Endothelial cell of umbilical vein (primary cell): ENCODE results near the gene MICB.

Source experiments
- EZH2 ChIP-seq: IDR thresholded peaks from 2 replicates; pipeline ENCODE4 v1.6.1; 2012; ENCODE audit warnings: borderline replicate concordance, low read depth, mild to moderate bottlenecking, moderate library complexity, low read length, inconsistent platforms; ENCODE audit not compliant: severe bottlenecking
- FOS ChIP-seq: IDR thresholded peaks from 2 replicates; pipeline ENCODE4 v1.6.1; 2011; ENCODE audit warnings: mild to moderate bottlenecking, low read length, moderate library complexity, borderline replicate concordance; ENCODE audit not compliant: insufficient read depth
- GATA2 ChIP-seq: IDR thresholded peaks from 2 replicates; pipeline ENCODE4 v1.7.0; 2011; ENCODE audit warnings: low read depth, mild to moderate bottlenecking, moderate library complexity, mixed read lengths, low read length; ENCODE audit not compliant: insufficient read length, insufficient read depth
- JUN ChIP-seq: IDR thresholded peaks from 2 replicates; pipeline ENCODE4 v1.6.1; 2011; ENCODE audit warnings: borderline replicate concordance, low read depth; ENCODE audit not compliant: insufficient read length, insufficient read depth
- POLR2A ChIP-seq: IDR thresholded peaks from 2 replicates; pipeline ENCODE4 v1.6.1; 2012; ENCODE audit warnings: low read depth, mild to moderate bottlenecking, control low read depth, low read length
- POLR2AphosphoS5 ChIP-seq: IDR thresholded peaks from 2 replicates; pipeline ENCODE4 v1.6.1; 2012; ENCODE audit warnings: low read depth, mild to moderate bottlenecking, control low read depth, low read length, moderate library complexity; ENCODE audit not compliant: insufficient read depth
- TF ChIP-seq, protein P1 (sequence below), 2 donors: IDR thresholded peaks; 1 replicate in 1 of 2; 2 replicates in 1 of 2; pipeline ENCODE4 v1.5.1; 2011; ENCODE audit warnings: low read length in 2 of 2, mild to moderate bottlenecking in 2 of 2, moderate library complexity in 2 of 2, control low read depth in 1 of 2, inconsistent platforms in 1 of 2, low read depth in 1 of 2; ENCODE audit not compliant: insufficient read depth in 1 of 2; ENCODE audit errors: extremely low read depth in 1 of 2
- TF ChIP-seq, protein P2 (sequence below): IDR thresholded peaks from 2 replicates; pipeline ENCODE4 v1.6.1; 2011; ENCODE audit not compliant: insufficient read depth, insufficient read length

GRCh38 chr6:31543639-31544038, 45.7 kb downstream of the MICB start:
- TF ChIP-seq, protein P1, sequence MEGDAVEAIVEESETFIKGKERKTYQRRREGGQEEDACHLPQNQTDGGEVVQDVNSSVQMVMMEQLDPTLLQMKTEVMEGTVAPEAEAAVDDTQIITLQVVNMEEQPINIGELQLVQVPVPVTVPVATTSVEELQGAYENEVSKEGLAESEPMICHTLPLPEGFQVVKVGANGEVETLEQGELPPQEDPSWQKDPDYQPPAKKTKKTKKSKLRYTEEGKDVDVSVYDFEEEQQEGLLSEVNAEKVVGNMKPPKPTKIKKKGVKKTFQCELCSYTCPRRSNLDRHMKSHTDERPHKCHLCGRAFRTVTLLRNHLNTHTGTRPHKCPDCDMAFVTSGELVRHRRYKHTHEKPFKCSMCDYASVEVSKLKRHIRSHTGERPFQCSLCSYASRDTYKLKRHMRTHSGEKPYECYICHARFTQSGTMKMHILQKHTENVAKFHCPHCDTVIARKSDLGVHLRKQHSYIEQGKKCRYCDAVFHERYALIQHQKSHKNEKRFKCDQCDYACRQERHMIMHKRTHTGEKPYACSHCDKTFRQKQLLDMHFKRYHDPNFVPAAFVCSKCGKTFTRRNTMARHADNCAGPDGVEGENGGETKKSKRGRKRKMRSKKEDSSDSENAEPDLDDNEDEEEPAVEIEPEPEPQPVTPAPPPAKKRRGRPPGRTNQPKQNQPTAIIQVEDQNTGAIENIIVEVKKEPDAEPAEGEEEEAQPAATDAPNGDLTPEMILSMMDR (IDR thresholded peaks at IDR 0.05; ENCODE audit: extremely low read depth in 1 of 2, insufficient read depth in 1 of 2, low read depth in 1 of 2, low read length in 2 of 2), result no peak
- no peak for TF ChIP-seq POLR2AphosphoS5
- TF ChIP-seq GATA2, result no peak
- TF ChIP-seq, protein P2, sequence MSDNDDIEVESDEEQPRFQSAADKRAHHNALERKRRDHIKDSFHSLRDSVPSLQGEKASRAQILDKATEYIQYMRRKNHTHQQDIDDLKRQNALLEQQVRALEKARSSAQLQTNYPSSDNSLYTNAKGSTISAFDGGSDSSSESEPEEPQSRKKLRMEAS, result no peak
- TF ChIP-seq POLR2A, result no peak
- TF ChIP-seq JUN, result no peak
- TF ChIP-seq EZH2, result no peak
- no peak for TF ChIP-seq FOS
